ENCODE results near the gene FRMD8. TPM values are rescaled to one million over a fixed set of nuclear protein-coding genes. Genes with fewer than 3 reads are reported as not detected.

Gene FRMD8
- total and polyA plus RNA-seq, 2 of the 8 experiments (the other 6 are each of a cell fraction or from before 2014, with no cell fraction given): 15.0 to 19.2 TPM

DNA sequence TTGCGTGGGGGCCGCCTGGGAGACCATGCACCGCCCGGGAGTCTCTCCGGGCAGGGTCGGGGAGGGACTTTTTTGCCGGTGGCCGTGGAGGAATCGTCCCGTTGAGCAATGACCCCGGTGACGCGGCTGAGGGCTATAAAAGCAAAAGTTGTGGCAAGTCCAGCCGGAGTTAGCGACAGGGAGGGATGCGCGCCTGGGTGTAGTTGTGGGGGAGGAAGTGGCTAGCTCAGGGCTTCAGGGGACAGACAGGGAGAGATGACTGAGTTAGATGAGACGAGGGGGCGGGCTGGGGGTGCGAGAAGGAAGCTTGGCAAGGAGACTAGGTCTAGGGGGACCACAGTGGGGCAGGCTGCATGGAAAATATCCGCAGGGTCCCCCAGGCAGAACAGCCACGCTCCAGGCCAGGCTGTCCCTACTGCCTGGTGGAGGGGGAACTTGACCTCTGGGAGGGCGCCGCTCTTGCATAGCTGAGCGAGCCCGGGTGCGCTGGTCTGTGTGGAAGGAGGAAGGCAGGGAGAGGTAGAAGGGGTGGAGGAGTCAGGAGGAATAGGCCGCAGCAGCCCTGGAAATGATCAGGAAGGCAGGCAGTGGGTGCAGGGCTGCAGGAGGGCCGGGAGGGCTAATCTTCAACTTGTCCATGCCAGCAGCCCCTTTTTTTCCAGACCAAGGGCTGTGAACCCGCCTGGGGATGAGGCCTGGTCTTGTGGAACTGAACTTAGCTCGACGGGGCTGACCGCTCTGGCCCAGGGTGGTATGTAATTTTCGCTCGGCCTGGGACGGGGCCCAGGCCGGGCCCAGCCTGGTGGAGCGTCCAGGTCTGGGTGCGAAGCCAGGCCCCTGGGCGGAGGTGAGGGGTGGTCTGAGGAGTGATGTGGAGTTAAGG, 36.4 kb downstream of the FRMD8 start, which contains the start of gene NEAT1 (continued):
- TF ChIP-seq ATF3 (IDR thresholded peaks at IDR 0.05; ENCODE audit: insufficient read depth, low read depth, low read length): no peak
- no peak for TF ChIP-seq RFX5 (IDR thresholded peaks at IDR 0.05; ENCODE audit: borderline replicate concordance, low read depth, low read length)
- TF ChIP-seq HDAC6 (IDR thresholded peaks at IDR 0.05; ENCODE audit: low read depth, low read length): no peak
- TF ChIP-seq RNF2 (IDR thresholded peaks at IDR 0.05; ENCODE audit: borderline replicate concordance, low read depth, low read length, missing control alignments, poor library complexity, severe bottlenecking): no peak
- TF ChIP-seq, protein P1, sequence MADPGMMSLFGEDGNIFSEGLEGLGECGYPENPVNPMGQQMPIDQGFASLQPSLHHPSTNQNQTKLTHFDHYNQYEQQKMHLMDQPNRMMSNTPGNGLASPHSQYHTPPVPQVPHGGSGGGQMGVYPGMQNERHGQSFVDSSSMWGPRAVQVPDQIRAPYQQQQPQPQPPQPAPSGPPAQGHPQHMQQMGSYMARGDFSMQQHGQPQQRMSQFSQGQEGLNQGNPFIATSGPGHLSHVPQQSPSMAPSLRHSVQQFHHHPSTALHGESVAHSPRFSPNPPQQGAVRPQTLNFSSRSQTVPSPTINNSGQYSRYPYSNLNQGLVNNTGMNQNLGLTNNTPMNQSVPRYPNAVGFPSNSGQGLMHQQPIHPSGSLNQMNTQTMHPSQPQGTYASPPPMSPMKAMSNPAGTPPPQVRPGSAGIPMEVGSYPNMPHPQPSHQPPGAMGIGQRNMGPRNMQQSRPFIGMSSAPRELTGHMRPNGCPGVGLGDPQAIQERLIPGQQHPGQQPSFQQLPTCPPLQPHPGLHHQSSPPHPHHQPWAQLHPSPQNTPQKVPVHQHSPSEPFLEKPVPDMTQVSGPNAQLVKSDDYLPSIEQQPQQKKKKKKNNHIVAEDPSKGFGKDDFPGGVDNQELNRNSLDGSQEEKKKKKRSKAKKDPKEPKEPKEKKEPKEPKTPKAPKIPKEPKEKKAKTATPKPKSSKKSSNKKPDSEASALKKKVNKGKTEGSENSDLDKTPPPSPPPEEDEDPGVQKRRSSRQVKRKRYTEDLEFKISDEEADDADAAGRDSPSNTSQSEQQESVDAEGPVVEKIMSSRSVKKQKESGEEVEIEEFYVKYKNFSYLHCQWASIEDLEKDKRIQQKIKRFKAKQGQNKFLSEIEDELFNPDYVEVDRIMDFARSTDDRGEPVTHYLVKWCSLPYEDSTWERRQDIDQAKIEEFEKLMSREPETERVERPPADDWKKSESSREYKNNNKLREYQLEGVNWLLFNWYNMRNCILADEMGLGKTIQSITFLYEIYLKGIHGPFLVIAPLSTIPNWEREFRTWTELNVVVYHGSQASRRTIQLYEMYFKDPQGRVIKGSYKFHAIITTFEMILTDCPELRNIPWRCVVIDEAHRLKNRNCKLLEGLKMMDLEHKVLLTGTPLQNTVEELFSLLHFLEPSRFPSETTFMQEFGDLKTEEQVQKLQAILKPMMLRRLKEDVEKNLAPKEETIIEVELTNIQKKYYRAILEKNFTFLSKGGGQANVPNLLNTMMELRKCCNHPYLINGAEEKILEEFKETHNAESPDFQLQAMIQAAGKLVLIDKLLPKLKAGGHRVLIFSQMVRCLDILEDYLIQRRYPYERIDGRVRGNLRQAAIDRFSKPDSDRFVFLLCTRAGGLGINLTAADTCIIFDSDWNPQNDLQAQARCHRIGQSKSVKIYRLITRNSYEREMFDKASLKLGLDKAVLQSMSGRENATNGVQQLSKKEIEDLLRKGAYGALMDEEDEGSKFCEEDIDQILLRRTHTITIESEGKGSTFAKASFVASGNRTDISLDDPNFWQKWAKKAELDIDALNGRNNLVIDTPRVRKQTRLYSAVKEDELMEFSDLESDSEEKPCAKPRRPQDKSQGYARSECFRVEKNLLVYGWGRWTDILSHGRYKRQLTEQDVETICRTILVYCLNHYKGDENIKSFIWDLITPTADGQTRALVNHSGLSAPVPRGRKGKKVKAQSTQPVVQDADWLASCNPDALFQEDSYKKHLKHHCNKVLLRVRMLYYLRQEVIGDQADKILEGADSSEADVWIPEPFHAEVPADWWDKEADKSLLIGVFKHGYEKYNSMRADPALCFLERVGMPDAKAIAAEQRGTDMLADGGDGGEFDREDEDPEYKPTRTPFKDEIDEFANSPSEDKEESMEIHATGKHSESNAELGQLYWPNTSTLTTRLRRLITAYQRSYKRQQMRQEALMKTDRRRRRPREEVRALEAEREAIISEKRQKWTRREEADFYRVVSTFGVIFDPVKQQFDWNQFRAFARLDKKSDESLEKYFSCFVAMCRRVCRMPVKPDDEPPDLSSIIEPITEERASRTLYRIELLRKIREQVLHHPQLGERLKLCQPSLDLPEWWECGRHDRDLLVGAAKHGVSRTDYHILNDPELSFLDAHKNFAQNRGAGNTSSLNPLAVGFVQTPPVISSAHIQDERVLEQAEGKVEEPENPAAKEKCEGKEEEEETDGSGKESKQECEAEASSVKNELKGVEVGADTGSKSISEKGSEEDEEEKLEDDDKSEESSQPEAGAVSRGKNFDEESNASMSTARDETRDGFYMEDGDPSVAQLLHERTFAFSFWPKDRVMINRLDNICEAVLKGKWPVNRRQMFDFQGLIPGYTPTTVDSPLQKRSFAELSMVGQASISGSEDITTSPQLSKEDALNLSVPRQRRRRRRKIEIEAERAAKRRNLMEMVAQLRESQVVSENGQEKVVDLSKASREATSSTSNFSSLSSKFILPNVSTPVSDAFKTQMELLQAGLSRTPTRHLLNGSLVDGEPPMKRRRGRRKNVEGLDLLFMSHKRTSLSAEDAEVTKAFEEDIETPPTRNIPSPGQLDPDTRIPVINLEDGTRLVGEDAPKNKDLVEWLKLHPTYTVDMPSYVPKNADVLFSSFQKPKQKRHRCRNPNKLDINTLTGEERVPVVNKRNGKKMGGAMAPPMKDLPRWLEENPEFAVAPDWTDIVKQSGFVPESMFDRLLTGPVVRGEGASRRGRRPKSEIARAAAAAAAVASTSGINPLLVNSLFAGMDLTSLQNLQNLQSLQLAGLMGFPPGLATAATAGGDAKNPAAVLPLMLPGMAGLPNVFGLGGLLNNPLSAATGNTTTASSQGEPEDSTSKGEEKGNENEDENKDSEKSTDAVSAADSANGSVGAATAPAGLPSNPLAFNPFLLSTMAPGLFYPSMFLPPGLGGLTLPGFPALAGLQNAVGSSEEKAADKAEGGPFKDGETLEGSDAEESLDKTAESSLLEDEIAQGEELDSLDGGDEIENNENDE (IDR thresholded peaks at IDR 0.05; ENCODE audit: insufficient replicate concordance, low read length): no peak
- TF ChIP-seq BCL11A (IDR thresholded peaks at IDR 0.05; ENCODE audit: low read depth in 2 of 2, low read length in 2 of 2): no peak
- TF ChIP-seq, protein P2, sequence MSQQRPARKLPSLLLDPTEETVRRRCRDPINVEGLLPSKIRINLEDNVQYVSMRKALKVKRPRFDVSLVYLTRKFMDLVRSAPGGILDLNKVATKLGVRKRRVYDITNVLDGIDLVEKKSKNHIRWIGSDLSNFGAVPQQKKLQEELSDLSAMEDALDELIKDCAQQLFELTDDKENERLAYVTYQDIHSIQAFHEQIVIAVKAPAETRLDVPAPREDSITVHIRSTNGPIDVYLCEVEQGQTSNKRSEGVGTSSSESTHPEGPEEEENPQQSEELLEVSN (IDR thresholded peaks at IDR 0.05): no peak

All from H1 (cell line).